IgD-negative memory B cell (primary cell): ENCODE results near the gene ATP13A1. TPM values are rescaled to one million over a fixed set of nuclear protein-coding genes. Genes with fewer than 3 reads are reported as not detected.
"Not testable (repeated sequence)": the region's sequence is repeated elsewhere in the genome, so short reads cannot be mapped to it uniquely, and the experiment has no call there.

Experiments used
- H3K27ac Mint-ChIP-seq, 3 donors: one replicate each; pipeline ENCODE4 v1.8.0; 2020 to 2022; ENCODE audit warnings: mild to moderate bottlenecking in 3 of 3, mixed read lengths in 3 of 3, moderate library complexity in 1 of 3
- H3K27me3 Mint-ChIP-seq: one replicate; pipeline ENCODE4 v1.8.0; 2021; ENCODE audit warnings: mixed read lengths
- H3K36me3 Mint-ChIP-seq: one replicate; pipeline ENCODE4 v1.8.0; 2020; ENCODE audit warnings: mild to moderate bottlenecking, mixed read lengths
- H3K4me1 Mint-ChIP-seq, 3 donors: one replicate each; pipeline ENCODE4 v1.8.0; 2020 to 2022; ENCODE audit warnings: mixed read lengths in 3 of 3, mild to moderate bottlenecking in 1 of 3
- H3K4me3 Mint-ChIP-seq, 4 donors: one replicate each; pipeline ENCODE4 v1.8.0; 2020 to 2022; ENCODE audit warnings: mild to moderate bottlenecking in 4 of 4, mixed read lengths in 4 of 4, moderate library complexity in 3 of 4
- H3K9me3 Mint-ChIP-seq, 3 donors: one replicate each; pipeline ENCODE4 v1.8.0; 2020 to 2021; ENCODE audit warnings: mixed read lengths in 3 of 3, mild to moderate bottlenecking in 1 of 3
- polyA plus RNA-seq: library from polyadenylated mRNA; unstranded; fragments of 300-500 nt; fragmentation: Illumina TruSeq; gene quantifications from one replicate; pipeline ENCODE4 v1.2.3, GENCODE V29; 2021

Gene ATP13A1
- polyA plus RNA-seq, result 59.0 TPM

GRCh38 chr19:19663256-19664120, at the start of gene ATP13A1:
Gene ATP13A1 (minus strand): TSS chr19:19663676. CDS start chr19:19663666, 10 bp downstream.
- peaks cover 24 to 30% (median 24%) of the 10 kb centered on the region in 3 donors for H3K4me1 Mint-ChIP-seq
- H3K27ac Mint-ChIP-seq, result peak within 1 kb of the TSS; percentile 94 to 99 (median 98)
- H3K4me3 Mint-ChIP-seq, result peak within 1 kb of the TSS; percentile 89 to 98 (median 94)
- H3K27me3 Mint-ChIP-seq, result no peaks in the 10 kb centered on the region
- no peaks in the 10 kb centered on the region for H3K36me3 Mint-ChIP-seq
- no peaks in the 10 kb centered on the region for H3K9me3 Mint-ChIP-seq

GRCh38 chr19:19711934-19712828, 48.7 kb upstream of the ATP13A1 start:
- H3K4me3 Mint-ChIP-seq, result no peak overlapping the region
- peak overlapping the region in 1 of 3 donors; percentile 22 for H3K27ac Mint-ChIP-seq
- no peaks in the 10 kb centered on the region for H3K27me3 Mint-ChIP-seq
- H3K9me3 Mint-ChIP-seq, result peaks cover 13 to 45% (median 42%) of the 10 kb centered on the region in 3 donors
- H3K4me1 Mint-ChIP-seq, result no peaks in the 10 kb centered on the region
- peaks cover 43% of the 10 kb centered on the region for H3K36me3 Mint-ChIP-seq

GRCh38 chr19:19711306-19711933, 47.9 kb upstream of the ATP13A1 start:
- Mint-ChIP-seq H3K27me3 (no peaks in the 10 kb centered on the region), H3K27ac (peak overlapping the region in 1 of 3 donors; percentile 76), H3K9me3 (peaks cover 11 to 46% (median 41%) of the 10 kb centered on the region in 3 donors), H3K4me1 (no peaks in the 10 kb centered on the region), H3K4me3 (no peak overlapping the region), H3K36me3 (peaks cover 35% of the 10 kb centered on the region)

GRCh38 chr19:19710506-19710905, 47.0 kb upstream of the ATP13A1 start:
- Mint-ChIP-seq H3K9me3 (peaks cover 11 to 48% (median 40%) of the 10 kb centered on the region in 3 donors), H3K36me3 (peaks cover 30% of the 10 kb centered on the region)

GRCh38 chr19:19704836-19705235, 41.4 kb upstream of the ATP13A1 start:
- Mint-ChIP-seq H3K4me1 (no peaks in the 10 kb centered on the region), H3K36me3 (peaks cover 10% of the 10 kb centered on the region), H3K4me3 (no peak overlapping the region), H3K9me3 (peaks cover 9 to 40% (median 33%) of the 10 kb centered on the region in 3 donors), H3K27me3 (no peaks in the 10 kb centered on the region), H3K27ac (no peak overlapping the region)

More at GRCh38 chr19:19710506-19710905, 47.0 kb upstream of the ATP13A1 start:
- Mint-ChIP-seq H3K27me3 (no peaks in the 10 kb centered on the region), H3K4me3 (peak overlapping the region in 1 of 4 donors; percentile 5), H3K4me1 (no peaks in the 10 kb centered on the region), H3K27ac (no peak overlapping the region)

- not testable (repeated sequence) for H3K27me3 Mint-ChIP-seq, H3K27ac Mint-ChIP-seq, H3K36me3 Mint-ChIP-seq, H3K4me1 Mint-ChIP-seq
- Mint-ChIP-seq H3K4me3 (peak overlapping the region in 1 of 4 donors; percentile 25), H3K9me3 (peaks cover 8 to 14% (median 12%) of the 10 kb centered on the region in 3 donors)
These were observed 37.0 kb upstream of the ATP13A1 start for GRCh38 chr19:19700493-19700892.

- Mint-ChIP-seq H3K36me3 (no peaks in the 10 kb centered on the region), H3K4me1 (peaks cover 0 to 1% (median 0%) of the 10 kb centered on the region in 3 donors), H3K4me3 (no peak overlapping the region), H3K27me3 (no peaks in the 10 kb centered on the region), H3K27ac (peak overlapping the region in 1 of 3 donors; percentile 62), H3K9me3 (peaks cover 3 to 9% (median 5%) of the 10 kb centered on the region in 3 donors)
These were observed 34.1 kb upstream of the ATP13A1 start for GRCh38 chr19:19697589-19697988.

- no peak overlapping the region for H3K27ac Mint-ChIP-seq
- peaks cover 0 to 1% (median 0%) of the 10 kb centered on the region in 3 donors for H3K4me1 Mint-ChIP-seq
- H3K36me3 Mint-ChIP-seq, result no peaks in the 10 kb centered on the region
- no peaks in the 10 kb centered on the region for H3K27me3 Mint-ChIP-seq
- H3K9me3 Mint-ChIP-seq, result peaks cover 3 to 9% (median 5%) of the 10 kb centered on the region in 3 donors
- H3K4me3 Mint-ChIP-seq, result no peak overlapping the region
These were observed 32.9 kb upstream of the ATP13A1 start for GRCh38 chr19:19696386-19696785.

GRCh38 chr19:19691683-19692082, 28.2 kb upstream of the ATP13A1 start:
- Mint-ChIP-seq H3K27me3 (no peaks in the 10 kb centered on the region), H3K4me1 (peaks cover 0 to 1% (median 0%) of the 10 kb centered on the region in 3 donors), H3K27ac (no peak overlapping the region), H3K9me3 (peaks cover 0 to 2% (median 1%) of the 10 kb centered on the region in 3 donors), H3K36me3 (no peaks in the 10 kb centered on the region), H3K4me3 (no peak overlapping the region)

- not testable (repeated sequence) for H3K4me1 Mint-ChIP-seq, H3K27ac Mint-ChIP-seq, H3K27me3 Mint-ChIP-seq, H3K9me3 Mint-ChIP-seq, H3K4me3 Mint-ChIP-seq, H3K36me3 Mint-ChIP-seq
These were observed 25.5 kb upstream of the ATP13A1 start for GRCh38 chr19:19689023-19689422.

- no peaks in the 10 kb centered on the region for H3K27me3 Mint-ChIP-seq
- peaks cover 0 to 8% (median 7%) of the 10 kb centered on the region in 3 donors for H3K9me3 Mint-ChIP-seq
- H3K4me1 Mint-ChIP-seq, result no peaks in the 10 kb centered on the region
- no peak overlapping the region for H3K4me3 Mint-ChIP-seq
- H3K36me3 Mint-ChIP-seq, result peaks cover 11% of the 10 kb centered on the region
- H3K27ac Mint-ChIP-seq, result no peak overlapping the region
These were observed 23.6 kb upstream of the ATP13A1 start for GRCh38 chr19:19687090-19687489.

- Mint-ChIP-seq H3K27me3 (no peaks in the 10 kb centered on the region), H3K4me3 (no peak overlapping the region), H3K36me3 (peaks cover 11% of the 10 kb centered on the region), H3K27ac (no peak overlapping the region), H3K9me3 (peaks cover 0 to 8% (median 7%) of the 10 kb centered on the region in 3 donors), H3K4me1 (no peaks in the 10 kb centered on the region)
These were observed 23.1 kb upstream of the ATP13A1 start for GRCh38 chr19:19686580-19686979.

- not testable (repeated sequence) for H3K27ac Mint-ChIP-seq, H3K9me3 Mint-ChIP-seq, H3K27me3 Mint-ChIP-seq, H3K4me1 Mint-ChIP-seq, H3K4me3 Mint-ChIP-seq
- peaks cover 12% of the 10 kb centered on the region for H3K36me3 Mint-ChIP-seq
These were observed 22.6 kb upstream of the ATP13A1 start for GRCh38 chr19:19686119-19686518.

GRCh38 chr19:19679176-19680073, 15.9 kb upstream of the ATP13A1 start:
- H3K4me1 Mint-ChIP-seq, result peaks cover 5 to 7% (median 6%) of the 10 kb centered on the region in 3 donors
- H3K27ac Mint-ChIP-seq, result peak overlapping the region in 1 of 3 donors; percentile 48
- no peaks in the 10 kb centered on the region for H3K27me3 Mint-ChIP-seq
- H3K9me3 Mint-ChIP-seq, result peaks cover 9 to 18% (median 17%) of the 10 kb centered on the region in 3 donors
- H3K4me3 Mint-ChIP-seq, result peak overlapping the region in 1 of 4 donors; percentile 3
- H3K36me3 Mint-ChIP-seq, result peaks cover 43% of the 10 kb centered on the region
